ENCODE results near the gene LRCH1.
A peak's percentile ranks its signal among the peaks of the same experiment; 100 is the strongest.

LRCH1 gene

DNA sequence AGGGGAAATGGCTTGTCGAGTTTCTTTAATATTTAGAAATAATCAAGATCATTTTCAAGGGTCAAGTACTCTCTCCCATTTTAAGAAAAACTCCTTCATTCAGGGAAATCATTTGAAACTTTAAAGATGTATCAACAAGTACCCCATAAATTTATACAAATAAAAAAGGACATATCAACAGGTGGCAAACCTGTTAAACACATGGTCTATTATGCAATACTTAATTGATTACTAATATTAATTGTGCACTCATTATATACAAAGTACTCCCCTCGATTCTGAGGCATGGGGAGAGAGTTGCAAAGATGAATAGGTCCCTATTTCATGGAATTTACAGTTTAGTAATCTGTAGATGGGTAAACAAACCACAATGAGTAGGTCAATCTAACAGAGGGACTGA, 2.1 kb upstream of the LRCH1 start:
- Histone ChIP-seq H3K27ac (replicated peaks) (no peak overlapping the region), H3K4me3 (replicated peaks; ENCODE audit: insufficient read depth, low read length) (no peak overlapping the region), H3K27me3 (ENCODE audit: insufficient read depth, poor library complexity, severe bottlenecking) (no peaks in the 10 kb centered on the region)
- DNase-seq (ENCODE audit: low read depth in 1 of 2, low spot score in 1 of 2), result no peak
- no peak for TF ChIP-seq GABPA (IDR thresholded peaks at IDR 0.05; ENCODE audit: low read depth)
- no peak for TF ChIP-seq SPI1 (IDR thresholded peaks at IDR 0.05; ENCODE audit: borderline replicate concordance, low read depth)
- TF ChIP-seq POLR2AphosphoS5 (IDR thresholded peaks at IDR 0.05; ENCODE audit: low read depth), result no peak
- TF ChIP-seq, protein P1, sequence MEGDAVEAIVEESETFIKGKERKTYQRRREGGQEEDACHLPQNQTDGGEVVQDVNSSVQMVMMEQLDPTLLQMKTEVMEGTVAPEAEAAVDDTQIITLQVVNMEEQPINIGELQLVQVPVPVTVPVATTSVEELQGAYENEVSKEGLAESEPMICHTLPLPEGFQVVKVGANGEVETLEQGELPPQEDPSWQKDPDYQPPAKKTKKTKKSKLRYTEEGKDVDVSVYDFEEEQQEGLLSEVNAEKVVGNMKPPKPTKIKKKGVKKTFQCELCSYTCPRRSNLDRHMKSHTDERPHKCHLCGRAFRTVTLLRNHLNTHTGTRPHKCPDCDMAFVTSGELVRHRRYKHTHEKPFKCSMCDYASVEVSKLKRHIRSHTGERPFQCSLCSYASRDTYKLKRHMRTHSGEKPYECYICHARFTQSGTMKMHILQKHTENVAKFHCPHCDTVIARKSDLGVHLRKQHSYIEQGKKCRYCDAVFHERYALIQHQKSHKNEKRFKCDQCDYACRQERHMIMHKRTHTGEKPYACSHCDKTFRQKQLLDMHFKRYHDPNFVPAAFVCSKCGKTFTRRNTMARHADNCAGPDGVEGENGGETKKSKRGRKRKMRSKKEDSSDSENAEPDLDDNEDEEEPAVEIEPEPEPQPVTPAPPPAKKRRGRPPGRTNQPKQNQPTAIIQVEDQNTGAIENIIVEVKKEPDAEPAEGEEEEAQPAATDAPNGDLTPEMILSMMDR (IDR thresholded peaks at IDR 0.05; ENCODE audit: insufficient read depth, low read length), result no peak
- TF ChIP-seq, protein P2, sequence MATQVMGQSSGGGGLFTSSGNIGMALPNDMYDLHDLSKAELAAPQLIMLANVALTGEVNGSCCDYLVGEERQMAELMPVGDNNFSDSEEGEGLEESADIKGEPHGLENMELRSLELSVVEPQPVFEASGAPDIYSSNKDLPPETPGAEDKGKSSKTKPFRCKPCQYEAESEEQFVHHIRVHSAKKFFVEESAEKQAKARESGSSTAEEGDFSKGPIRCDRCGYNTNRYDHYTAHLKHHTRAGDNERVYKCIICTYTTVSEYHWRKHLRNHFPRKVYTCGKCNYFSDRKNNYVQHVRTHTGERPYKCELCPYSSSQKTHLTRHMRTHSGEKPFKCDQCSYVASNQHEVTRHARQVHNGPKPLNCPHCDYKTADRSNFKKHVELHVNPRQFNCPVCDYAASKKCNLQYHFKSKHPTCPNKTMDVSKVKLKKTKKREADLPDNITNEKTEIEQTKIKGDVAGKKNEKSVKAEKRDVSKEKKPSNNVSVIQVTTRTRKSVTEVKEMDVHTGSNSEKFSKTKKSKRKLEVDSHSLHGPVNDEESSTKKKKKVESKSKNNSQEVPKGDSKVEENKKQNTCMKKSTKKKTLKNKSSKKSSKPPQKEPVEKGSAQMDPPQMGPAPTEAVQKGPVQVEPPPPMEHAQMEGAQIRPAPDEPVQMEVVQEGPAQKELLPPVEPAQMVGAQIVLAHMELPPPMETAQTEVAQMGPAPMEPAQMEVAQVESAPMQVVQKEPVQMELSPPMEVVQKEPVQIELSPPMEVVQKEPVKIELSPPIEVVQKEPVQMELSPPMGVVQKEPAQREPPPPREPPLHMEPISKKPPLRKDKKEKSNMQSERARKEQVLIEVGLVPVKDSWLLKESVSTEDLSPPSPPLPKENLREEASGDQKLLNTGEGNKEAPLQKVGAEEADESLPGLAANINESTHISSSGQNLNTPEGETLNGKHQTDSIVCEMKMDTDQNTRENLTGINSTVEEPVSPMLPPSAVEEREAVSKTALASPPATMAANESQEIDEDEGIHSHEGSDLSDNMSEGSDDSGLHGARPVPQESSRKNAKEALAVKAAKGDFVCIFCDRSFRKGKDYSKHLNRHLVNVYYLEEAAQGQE (IDR thresholded peaks at IDR 0.05; ENCODE audit: insufficient replicate concordance, low read depth), result no peak

DNA sequence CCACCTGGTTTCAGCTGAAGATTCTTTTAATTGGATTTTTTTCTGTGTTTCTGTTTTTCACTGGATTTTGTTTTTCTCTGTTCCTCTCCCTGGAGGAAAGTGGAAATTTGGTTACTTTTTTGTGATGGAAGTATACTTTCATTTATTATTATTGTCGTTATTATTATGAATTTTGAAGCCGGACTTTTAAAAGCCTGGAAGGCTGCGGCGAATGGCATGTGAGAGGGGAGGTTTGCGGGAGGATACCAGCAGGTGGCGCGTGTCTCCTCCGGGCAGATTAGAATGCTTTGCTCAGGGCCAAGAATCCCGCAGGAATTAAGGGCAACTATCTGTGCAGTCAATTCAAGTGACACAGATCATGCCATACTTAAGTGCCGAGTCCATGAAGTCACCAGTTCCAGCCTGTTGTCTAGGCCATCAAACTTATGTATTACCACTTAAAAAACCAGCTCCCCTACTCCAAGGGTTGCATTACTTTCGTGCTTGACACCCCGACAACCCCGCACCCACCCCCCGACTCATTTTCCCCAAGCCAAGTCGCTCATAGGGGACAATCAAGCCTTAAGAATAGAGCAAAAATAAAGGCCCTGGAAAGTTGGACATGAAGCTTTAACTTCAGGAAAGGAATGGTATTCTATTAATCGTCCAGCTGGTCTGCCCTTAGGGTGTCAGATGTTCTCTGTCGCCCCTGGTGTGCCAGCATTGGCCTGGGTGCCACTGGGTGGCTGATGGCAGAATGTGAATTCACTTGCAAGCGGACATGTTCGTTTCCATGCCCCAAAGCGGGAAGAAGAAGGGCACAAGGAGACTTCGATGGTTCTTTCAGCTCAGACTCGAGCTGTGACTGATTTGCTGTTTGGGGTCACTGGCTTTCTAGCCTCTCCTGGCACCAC, 1.3 kb upstream of the LRCH1 start:
- TF ChIP-seq, protein P1 (IDR thresholded peaks at IDR 0.05; ENCODE audit: insufficient read depth, low read length), result peak; percentile 79
- TF ChIP-seq SPI1 (IDR thresholded peaks at IDR 0.05; ENCODE audit: borderline replicate concordance, low read depth), result no peak
- no peaks in the 10 kb centered on the region for H3K27me3 ChIP-seq (ENCODE audit: insufficient read depth, poor library complexity, severe bottlenecking)
- H3K4me3 ChIP-seq (replicated peaks; ENCODE audit: insufficient read depth, low read length), result no peak overlapping the region
- peak; percentile 51 to 77 for DNase-seq (ENCODE audit: low read depth in 1 of 2, low spot score in 1 of 2)
- H3K27ac ChIP-seq (replicated peaks), result no peak overlapping the region

DNA sequence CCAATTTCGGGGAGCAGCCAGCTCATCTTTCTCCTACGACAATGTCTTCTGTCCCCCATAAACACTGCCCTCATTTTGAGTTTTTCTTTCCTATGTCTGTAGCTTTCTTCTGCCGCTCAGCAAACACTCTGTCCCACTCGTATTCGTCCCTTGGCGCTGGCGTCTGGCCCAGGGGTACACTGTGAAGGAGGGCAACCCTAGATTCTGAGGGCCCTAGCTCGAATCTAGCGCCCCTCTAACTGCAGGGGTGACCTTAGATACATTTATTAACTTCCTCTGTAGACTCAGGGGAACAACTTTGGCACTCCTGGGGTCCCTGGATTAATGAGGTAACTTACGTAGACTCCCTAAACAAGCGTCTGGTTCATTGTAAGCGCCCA, 677 bp upstream of the LRCH1 start:
- no peaks in the 10 kb centered on the region for H3K27me3 ChIP-seq (ENCODE audit: insufficient read depth, poor library complexity, severe bottlenecking)
- H3K27ac ChIP-seq (replicated peaks), result no peak overlapping the region
- no peak for DNase-seq (ENCODE audit: low read depth in 1 of 2, low spot score in 1 of 2)

More for the DNA sequence above, 677 bp upstream of the LRCH1 start:
- peak overlapping the region; percentile 92 for H3K4me3 ChIP-seq (replicated peaks; ENCODE audit: insufficient read depth, low read length)
- no peak for TF ChIP-seq SPI1 (IDR thresholded peaks at IDR 0.05; ENCODE audit: borderline replicate concordance, low read depth)
- TF ChIP-seq, protein P1 (IDR thresholded peaks at IDR 0.05; ENCODE audit: insufficient read depth, low read length), result no peak
- TF ChIP-seq, protein P2 (IDR thresholded peaks at IDR 0.05; ENCODE audit: insufficient replicate concordance, low read depth), result no peak
- TF ChIP-seq POLR2AphosphoS5 (IDR thresholded peaks at IDR 0.05; ENCODE audit: low read depth), result no peak
- no peak for TF ChIP-seq GABPA (IDR thresholded peaks at IDR 0.05; ENCODE audit: low read depth)

Measured in HL-60 (cell line).